AG08396 (cell line): ENCODE measurements around the gene ALDH8A1.
"Not testable (repeated sequence)": the region's sequence is repeated elsewhere in the genome, so short reads cannot be mapped to it uniquely, and the experiment has no call there.

ENCODE experiments used
- DNase-seq: peaks from one replicate; pipeline ENCODE4 v3.0.0; 2012; ENCODE audit warnings: low spot score, mixed read lengths

ALDH8A1 gene

GRCh38 chr6:134910593-134910935, 39.3 kb downstream of the ALDH8A1 start:
- DNase-seq: no peak

GRCh38 chr6:134909701-134910592, 40.0 kb downstream of the ALDH8A1 start:
- no peak for DNase-seq

- peak; percentile 88 for DNase-seq
These were observed 40.9 kb downstream of the ALDH8A1 start for GRCh38 chr6:134908906-134909516.

- not testable (repeated sequence) for DNase-seq
These were observed 45.2 kb downstream of the ALDH8A1 start for GRCh38 chr6:134904731-134905130.

- DNase-seq: no peak
These were observed 46.5 kb downstream of the ALDH8A1 start for GRCh38 chr6:134903448-134903847.

- DNase-seq: no peak
These were observed 47.0 kb downstream of the ALDH8A1 start for GRCh38 chr6:134902936-134903335.

GRCh38 chr6:134902074-134902861, 47.6 kb downstream of the ALDH8A1 start:
- no peak for DNase-seq

GRCh38 chr6:134898575-134898974, 51.3 kb downstream of the ALDH8A1 start:
- DNase-seq: no peak

GRCh38 chr6:134898166-134898565, 51.7 kb downstream of the ALDH8A1 start:
- DNase-seq: not testable (repeated sequence)

- DNase-seq: no peak
These were observed 53.0 kb downstream of the ALDH8A1 start for GRCh38 chr6:134896910-134897309.

- no peak for DNase-seq
These were observed 55.1 kb downstream of the ALDH8A1 start for GRCh38 chr6:134894800-134895199.

GRCh38 chr6:134892362-134892761, 57.5 kb downstream of the ALDH8A1 start:
- no peak for DNase-seq

GRCh38 chr6:134891633-134892032, 58.3 kb downstream of the ALDH8A1 start:
- DNase-seq: no peak

- DNase-seq: no peak
These were observed 61.6 kb downstream of the ALDH8A1 start for GRCh38 chr6:134888316-134888715.

GRCh38 chr6:134884752-134885151, 65.1 kb downstream of the ALDH8A1 start:
- DNase-seq: no peak

- no peak for DNase-seq
These were observed 66.6 kb downstream of the ALDH8A1 start for GRCh38 chr6:134883314-134883713.

- peak; percentile 53 for DNase-seq
These were observed 67.4 kb downstream of the ALDH8A1 start for GRCh38 chr6:134882426-134883038.

GRCh38 chr6:134880487-134881190, 69.3 kb downstream of the ALDH8A1 start:
- no peak for DNase-seq

GRCh38 chr6:134878136-134878535, 71.8 kb downstream of the ALDH8A1 start:
- peak; percentile 22 for DNase-seq

- DNase-seq: no peak
These were observed 74.5 kb downstream of the ALDH8A1 start for GRCh38 chr6:134875367-134875766.
